H1 (cell line): ENCODE measurements around the gene CMPK2. TPM values are rescaled to one million over a fixed set of nuclear protein-coding genes. Genes with fewer than 3 reads are reported as not detected.

Experiments
- CTCF ChIA-PET: fragments of 300-600 bp; sonication (Branson Sonifier 250); formaldehyde crosslinking; loops from one replicate; lab custom pipeline; 2021; ENCODE audit not compliant: partially characterized antibody; lab: Charles Lee
- POLR2A ChIA-PET: fragments of 300-600 bp; sonication (Branson Sonifier 250); formaldehyde crosslinking; loops from one replicate; lab custom pipeline; 2021; ENCODE audit warnings: inconsistent platforms; ENCODE audit not compliant: partially characterized antibody; lab: Charles Lee
- DNase-seq, 2 experiments: peaks; one replicate each; pipeline versions ENCODE4 v3.0.0 to v3.0.0-alpha.2; 2010 to 2022; ENCODE audit warnings: low spot score in 2 of 2, low read depth in 1 of 2, mixed read lengths in 1 of 2
- FAIRE-seq: peaks from 2 replicates; lab custom pipeline; 2011; peaks lifted over from hg19 to GRCh38; lab: Jason Lieb, UNC
- H2AFZ ChIP-seq: 2 replicates; pipeline ENCODE4 v1.8.1; 2012; ENCODE audit warnings: low read length, inconsistent platforms
- H2AK5ac ChIP-seq: 2 replicates; pipeline ENCODE4 v1.6.1; 2013; ENCODE audit warnings: low read depth, low read length
- H2BK120ac ChIP-seq: replicated peaks from 2 replicates; pipeline ENCODE3; 2013; ENCODE audit warnings: low read depth, low read length, inconsistent platforms
- H2BK12ac ChIP-seq: 2 replicates; pipeline ENCODE4 v1.6.1; 2013; ENCODE audit warnings: low read depth, low read length
- H2BK15ac ChIP-seq: 2 replicates; pipeline ENCODE4 v1.6.1; 2013; ENCODE audit warnings: low read length
- H2BK20ac ChIP-seq: 2 replicates; pipeline ENCODE4 v1.6.1; 2013; ENCODE audit warnings: low read length
- H2BK5ac ChIP-seq: 2 replicates; pipeline ENCODE4 v1.6.1; 2013; ENCODE audit warnings: low read depth, low read length
- H3K14ac ChIP-seq: 2 replicates; pipeline ENCODE4 v1.6.1; 2013; ENCODE audit warnings: inconsistent platforms; ENCODE audit not compliant: insufficient read length
- H3K18ac ChIP-seq: 2 replicates; pipeline ENCODE4 v1.6.1; 2013; ENCODE audit warnings: low read length; ENCODE audit errors: extremely low read depth
- H3K23ac ChIP-seq: 2 replicates; pipeline ENCODE4 v1.6.1; 2013; ENCODE audit warnings: inconsistent platforms; ENCODE audit not compliant: insufficient read length
- H3K23me2 ChIP-seq: 2 replicates; pipeline ENCODE4 v1.6.1; 2013; ENCODE audit warnings: low read depth, low read length
- H3K27ac ChIP-seq: 2 replicates; pipeline ENCODE4 v1.6.1; 2011; ENCODE audit warnings: low read depth, low read length, inconsistent platforms
- H3K27me3 ChIP-seq, 4 experiments: replicated peaks in 1 of 4; 1 replicate in 1 of 4; 2 replicates in 3 of 4; pipeline versions ENCODE4 v1.6.1 to v1.8.1; 2011 to 2013; ENCODE audit warnings: low read length in 3 of 4, mild to moderate bottlenecking in 3 of 4, inconsistent platforms in 2 of 4, mixed read lengths in 2 of 4, moderate library complexity in 1 of 4; ENCODE audit not compliant: control insufficient read depth in 3 of 4, insufficient read depth in 3 of 4; ENCODE audit errors: extremely low read depth in 1 of 4
- H3K36me3 ChIP-seq, 4 experiments: 2 replicates each; pipeline versions ENCODE4 v1.6.1 to v1.8.1; 2011 to 2013; ENCODE audit warnings: mild to moderate bottlenecking in 4 of 4, low read length in 3 of 4, moderate library complexity in 2 of 4, control low read depth in 1 of 4, inconsistent platforms in 1 of 4; ENCODE audit not compliant: insufficient read depth in 4 of 4, control insufficient read depth in 2 of 4
- H3K4ac ChIP-seq: replicated peaks from 2 replicates; pipeline ENCODE3; 2013; ENCODE audit warnings: low read length, low read depth, mixed read lengths, inconsistent platforms; ENCODE audit not compliant: insufficient read length
- H3K4me1 ChIP-seq, 4 experiments: replicated peaks in 1 of 4; 1 replicate in 1 of 4; 2 replicates in 3 of 4; pipeline versions ENCODE4 v1.6.1 to v1.8.1; 2011 to 2013; ENCODE audit warnings: low read length in 3 of 4, inconsistent platforms in 2 of 4, mixed read lengths in 1 of 4; ENCODE audit not compliant: insufficient read depth in 4 of 4, control insufficient read depth in 3 of 4
- H3K4me2 ChIP-seq, 2 experiments: 2 replicates each; pipeline versions ENCODE4 v1.6.1 to v1.8.1; 2011 to 2013; ENCODE audit warnings: low read depth in 2 of 2, low read length in 2 of 2, control low read depth in 1 of 2, inconsistent platforms in 1 of 2, mild to moderate bottlenecking in 1 of 2; ENCODE audit not compliant: insufficient read depth in 1 of 2
- H3K4me3 ChIP-seq, 4 experiments: fragments of 200-600, 300-600 bp in 1 of 4; sonication (generic), shearing (Covaris generic), sonication (Bioruptor Twin) in 1 of 4; 2 replicates each; pipeline versions ENCODE4 v1.5.1 to v1.8.1; 2011 to 2016; ENCODE audit warnings: low read length in 4 of 4, low read depth in 3 of 4, control low read depth in 2 of 4, inconsistent platforms in 2 of 4, mild to moderate bottlenecking in 2 of 4, mixed read lengths in 1 of 4, moderate library complexity in 1 of 4; ENCODE audit not compliant: insufficient read depth in 2 of 4; ENCODE audit errors: extremely low read depth in 1 of 4
- H3K56ac ChIP-seq: replicated peaks from 2 replicates; pipeline ENCODE3; 2013; ENCODE audit warnings: low read depth, mild to moderate bottlenecking, mixed read lengths, low read length, inconsistent platforms; ENCODE audit not compliant: insufficient read length
- H3K79me1 ChIP-seq: 2 replicates; pipeline ENCODE4 v1.6.1; 2013; ENCODE audit warnings: low read depth, low read length, control low read depth
- H3K79me2 ChIP-seq, 2 experiments: 2 replicates each; pipeline versions ENCODE4 v1.6.1 to v1.8.1; 2012 to 2013; ENCODE audit warnings: low read length in 2 of 2, mild to moderate bottlenecking in 2 of 2, inconsistent platforms in 1 of 2; ENCODE audit not compliant: insufficient read depth in 2 of 2, control insufficient read depth in 1 of 2
- H3K9ac ChIP-seq, 4 experiments: replicated peaks in 1 of 4; 1 replicate in 1 of 4; 2 replicates in 3 of 4; pipeline versions ENCODE4 v1.6.1 to v1.8.1; 2011 to 2013; ENCODE audit warnings: low read depth in 3 of 4, low read length in 3 of 4, control low read depth in 2 of 4, mild to moderate bottlenecking in 2 of 4, moderate library complexity in 2 of 4, inconsistent platforms in 1 of 4; ENCODE audit errors: extremely low read depth in 1 of 4
- H3K9me3 ChIP-seq, 2 experiments: 2 replicates each; pipeline versions ENCODE4 v1.6.1 to v1.8.1; 2012 to 2013; ENCODE audit warnings: mild to moderate bottlenecking in 2 of 2, moderate library complexity in 2 of 2, control low read depth in 1 of 2, inconsistent platforms in 1 of 2, low read depth in 1 of 2, low read length in 1 of 2, mixed read lengths in 1 of 2; ENCODE audit not compliant: insufficient read depth in 2 of 2
- H4K20me1 ChIP-seq, 2 experiments: replicated peaks in 1 of 2; 2 replicates each; pipeline versions ENCODE3 to v1.8.1; 2011 to 2013; ENCODE audit warnings: inconsistent platforms in 2 of 2, low read length in 2 of 2, mild to moderate bottlenecking in 1 of 2; ENCODE audit not compliant: insufficient read depth in 2 of 2, control insufficient read depth in 1 of 2
- H4K5ac ChIP-seq: 2 replicates; pipeline ENCODE4 v1.6.1; 2013; ENCODE audit warnings: low read length, low read depth, mixed read lengths, inconsistent platforms; ENCODE audit not compliant: insufficient read length
- H4K8ac ChIP-seq: 2 replicates; pipeline ENCODE4 v1.8.0; 2013; ENCODE audit warnings: mild to moderate bottlenecking, moderate library complexity, low read length, inconsistent platforms; ENCODE audit not compliant: insufficient read depth; ENCODE audit errors: extremely low read depth
- H4K91ac ChIP-seq: replicated peaks from 2 replicates; pipeline ENCODE3; 2013; ENCODE audit warnings: low read length, mixed read lengths, inconsistent platforms; ENCODE audit not compliant: insufficient read length
- CBX5 ChIP-seq: fragments of 300-800, 300-1000 bp; sonication (generic); IDR thresholded peaks from 2 replicates; pipeline ENCODE4 v1.7.1; 2016; ENCODE audit warnings: antibody characterized with exemption, low read length, low read depth
- CREB1 ChIP-seq: IDR thresholded peaks from 2 replicates; pipeline ENCODE4 v1.6.1; 2012; ENCODE audit warnings: inconsistent platforms
- CTBP2 ChIP-seq: IDR thresholded peaks from 2 replicates; pipeline ENCODE4 v1.7.0; 2011; ENCODE audit warnings: borderline replicate concordance, mild to moderate bottlenecking, moderate library complexity, mixed read lengths, low read length; ENCODE audit not compliant: insufficient read depth, insufficient read length
- EZH2 ChIP-seq: fragments of 200-600 bp; sonication (generic); IDR thresholded peaks from 2 replicates; pipeline ENCODE4 v1.7.1; 2012; ENCODE audit warnings: low read depth, mild to moderate bottlenecking, moderate library complexity, low read length, inconsistent platforms; ENCODE audit not compliant: severe bottlenecking
- HDAC2 ChIP-seq, 2 experiments: fragments of 300-600 bp in 1 of 2; sonication (generic) in 1 of 2; IDR thresholded peaks; 2 replicates each; pipeline ENCODE4 v1.6.1; 2011 to 2012; ENCODE audit warnings: low read depth in 2 of 2, low read length in 2 of 2, mild to moderate bottlenecking in 2 of 2, moderate library complexity in 2 of 2, borderline replicate concordance in 1 of 2, inconsistent platforms in 1 of 2
- KDM5A ChIP-seq: fragments of 200-600 bp; IDR thresholded peaks from 2 replicates; pipeline ENCODE4 v1.7.1; 2012; ENCODE audit warnings: mild to moderate bottlenecking, low read length, inconsistent platforms, mixed read lengths
- NRF1 ChIP-seq: IDR thresholded peaks from 2 replicates; pipeline ENCODE4 v1.6.1; 2011; ENCODE audit warnings: mild to moderate bottlenecking, low read depth, low read length, improper control_type of control experiment
- RFX5 ChIP-seq: IDR thresholded peaks from 2 replicates; pipeline ENCODE4 v1.6.1; 2011; ENCODE audit warnings: low read depth, low read length, improper control_type of control experiment, borderline replicate concordance
- RXRA ChIP-seq: IDR thresholded peaks from 2 replicates; pipeline ENCODE4 v1.6.1; 2011; ENCODE audit warnings: low read depth, mild to moderate bottlenecking, low read length, moderate library complexity; ENCODE audit not compliant: insufficient read depth
- YY1 ChIP-seq: IDR thresholded peaks from 2 replicates; pipeline ENCODE4 v1.6.1; 2011; ENCODE audit warnings: low read depth, mild to moderate bottlenecking, low read length
- WGBS, 2 experiments: shearing (Covaris generic) in 1 of 2; methylation state at CpG; one replicate each; pipeline versions ENCODE4 v1.1.6 to v1.1.7; 2013 to 2015; ENCODE audit warnings: low lambda C conversion rate in 2 of 2, mixed read lengths in 2 of 2, inconsistent platforms in 1 of 2, low coverage in 1 of 2, missing lambda C conversion rate in 1 of 2; ENCODE audit not compliant: insufficient replicate concordance in 2 of 2, insufficient coverage in 1 of 2, insufficient read length in 1 of 2; ENCODE audit errors: extremely low coverage in 1 of 2, missing lambda C conversion rate in 1 of 2; 5-methylcytosine and 5-hydroxymethylcytosine counted together
- polyA plus RNA-seq, 7 experiments: library from polyadenylated mRNA; depleted of rRNA in 3 of 7; stranded (reverse) in 5 of 7; unstranded in 2 of 7; fragments of >200 nt in 5 of 7; fragments of 200-250 nt in 2 of 7; gene quantifications; 1 replicate in 5 of 7; 2 replicates in 1 of 7; 4 replicates in 1 of 7; pipeline versions ENCODE4 v1.2.1 to v1.2.3, GENCODE V29; 2011 to 2013; ENCODE audit warnings: missing spikeins in 2 of 7, mixed read lengths in 2 of 7
- total RNA-seq: library from RNA; stranded (reverse); fragmentation: NEBNext Ultra II Directional; extraction: Animal tissue kit (Norgen Biotek cat#: 25700); gene quantifications from 2 replicates; pipeline ENCODE4 v1.2.1, GENCODE V29; 2021
- TF ChIP-seq, protein P1 (sequence below): IDR thresholded peaks from 2 replicates; pipeline ENCODE4 v1.6.1; 2011; ENCODE audit warnings: low read length, improper control_type of control experiment

CMPK2 gene
- total and polyA plus RNA-seq, 2 of the 8 experiments (the other 6 are each of a cell fraction or from before 2014, with no cell fraction given), result 0.28 to 0.53 TPM

DNA sequence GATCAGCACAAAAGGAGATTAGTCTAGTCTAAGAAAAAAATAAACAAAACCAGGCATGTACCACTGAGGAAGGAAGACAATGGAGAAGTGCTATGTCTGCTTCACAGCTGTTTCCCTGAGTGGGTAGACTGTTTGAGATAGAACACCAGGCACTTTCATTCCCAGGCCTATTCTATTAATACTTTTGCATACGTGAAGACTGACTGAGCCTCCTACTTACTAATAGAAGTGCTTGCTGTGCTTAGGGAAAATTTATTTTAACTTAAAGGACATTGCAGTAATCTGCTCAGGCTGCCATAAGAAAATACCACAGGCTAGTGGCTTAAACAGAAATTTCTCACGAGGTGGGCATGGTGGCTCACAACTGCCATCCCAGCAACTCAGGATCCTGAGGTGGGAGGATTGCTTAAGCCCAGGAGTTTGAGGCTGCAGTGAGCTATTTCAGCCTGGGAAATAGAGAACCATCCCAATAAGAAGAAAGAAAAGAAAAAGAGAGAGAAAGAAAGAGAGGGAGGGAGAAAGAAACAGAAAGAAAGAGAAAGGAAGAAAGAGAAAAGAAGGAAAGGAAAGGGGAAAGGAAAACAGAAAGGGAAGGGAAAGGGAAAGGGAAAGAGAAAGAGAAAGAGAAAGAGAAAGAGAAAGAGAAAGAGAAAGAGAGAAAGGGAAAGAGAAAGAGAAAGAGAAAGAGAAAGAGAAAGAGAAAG, 33.0 kb downstream of the CMPK2 start:
- 88% methylated on average over 2 of the region's 2 CpGs; no CpG with 5 or more reads in 1 of the 2 experiments for WGBS, 2 experiments
- H3K4me1 ChIP-seq, result no peaks in the 10 kb centered on the region
- TF ChIP-seq CBX5 (no peak), HDAC2 (IDR thresholded peaks at IDR 0.05; ENCODE audit: borderline replicate concordance in 1 of 2, low read depth in 2 of 2, low read length in 2 of 2) (no peak), KDM5A (no peak), RXRA (no peak), CREB1 (no peak), EZH2 (no peak), CTBP2 (no peak), NRF1 (no peak), YY1 (no peak), RFX5 (no peak)
- TF ChIP-seq, protein P1, sequence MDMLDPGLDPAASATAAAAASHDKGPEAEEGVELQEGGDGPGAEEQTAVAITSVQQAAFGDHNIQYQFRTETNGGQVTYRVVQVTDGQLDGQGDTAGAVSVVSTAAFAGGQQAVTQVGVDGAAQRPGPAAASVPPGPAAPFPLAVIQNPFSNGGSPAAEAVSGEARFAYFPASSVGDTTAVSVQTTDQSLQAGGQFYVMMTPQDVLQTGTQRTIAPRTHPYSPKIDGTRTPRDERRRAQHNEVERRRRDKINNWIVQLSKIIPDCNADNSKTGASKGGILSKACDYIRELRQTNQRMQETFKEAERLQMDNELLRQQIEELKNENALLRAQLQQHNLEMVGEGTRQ, result no peak
- peaks cover 15 to 20% of the 10 kb centered on the region in 2 experiments for H3K9me3 ChIP-seq
- no peak overlapping the region for H2BK120ac ChIP-seq
- H3K18ac ChIP-seq, result no peak overlapping the region
- H3K14ac ChIP-seq, result no peak overlapping the region
- H4K5ac ChIP-seq, result no peak overlapping the region
- no peak overlapping the region for H4K8ac ChIP-seq
- no peak overlapping the region for H3K23ac ChIP-seq
- no peak overlapping the region for H3K56ac ChIP-seq
- no peak overlapping the region for H3K4ac ChIP-seq
- no peak overlapping the region for H3K4me2 ChIP-seq
- no peak overlapping the region for H2BK15ac ChIP-seq
- H3K79me1 ChIP-seq, result no peaks in the 10 kb centered on the region
- CTCF ChIA-PET, result interaction anchor here (0.6 kb wide), 1 partner anchor 1605 kb away, joined by 3 read pairs; no protein-coding TSS in a partner anchor
- no peak for DNase-seq
- POLR2A ChIA-PET, result no interaction called here
- H3K27ac ChIP-seq, result no peak overlapping the region
- H2BK5ac ChIP-seq, result no peak overlapping the region
- H3K79me2 ChIP-seq, result no peaks in the 10 kb centered on the region
- no peak for FAIRE-seq
- no peaks in the 10 kb centered on the region for H4K20me1 ChIP-seq
- no peak overlapping the region for H2AK5ac ChIP-seq
- no peak overlapping the region for H2BK20ac ChIP-seq
- no peaks in the 10 kb centered on the region; a peak in 1 of 8 replicates for H3K36me3 ChIP-seq
- no peaks in the 10 kb centered on the region for H3K23me2 ChIP-seq
- H2AFZ ChIP-seq, result no peak overlapping the region
- H3K9ac ChIP-seq, result no peak overlapping the region
- no peak overlapping the region for H4K91ac ChIP-seq
- H3K4me3 ChIP-seq, result no peak overlapping the region
- H2BK12ac ChIP-seq, result no peak overlapping the region
- H3K27me3 ChIP-seq, result no peaks in the 10 kb centered on the region
